GM18507 (cell line): Measurements from ENCODE around the gene CCDC80.
"Not testable (repeated sequence)": the region's sequence is repeated elsewhere in the genome, so short reads cannot be mapped to it uniquely, and the experiment has no call there.

ENCODE experiments used
- DNase-seq: peaks from one replicate; pipeline ENCODE4 v3.0.0; 2011; ENCODE audit warnings: low read depth; ENCODE audit not compliant: insufficient read length; ENCODE audit errors: extremely low spot score
- FAIRE-seq: peaks from 2 replicates; lab custom pipeline; 2011; peaks lifted over from hg19 to GRCh38; lab: Jason Lieb, UNC

Gene CCDC80

GRCh38 chr3:112670824-112671223 lies 29.9 kb upstream of the CCDC80 start:
- FAIRE-seq, result no peak
- no peak for DNase-seq

- no peak for FAIRE-seq
Measured at GRCh38 chr3:112667599-112667998, 26.7 kb upstream of the CCDC80 start.

GRCh38 chr3:112665009-112665408 lies 24.1 kb upstream of the CCDC80 start:
- not testable (repeated sequence) for DNase-seq, FAIRE-seq

More at GRCh38 chr3:112667599-112667998, 26.7 kb upstream of the CCDC80 start:
- no peak for DNase-seq

- no peak for DNase-seq
- no peak for FAIRE-seq
Measured at GRCh38 chr3:112656043-112656442, 15.1 kb upstream of the CCDC80 start.

- no peak for DNase-seq
- no peak for FAIRE-seq
Measured at GRCh38 chr3:112654979-112655378, 14.0 kb upstream of the CCDC80 start.

DNA sequence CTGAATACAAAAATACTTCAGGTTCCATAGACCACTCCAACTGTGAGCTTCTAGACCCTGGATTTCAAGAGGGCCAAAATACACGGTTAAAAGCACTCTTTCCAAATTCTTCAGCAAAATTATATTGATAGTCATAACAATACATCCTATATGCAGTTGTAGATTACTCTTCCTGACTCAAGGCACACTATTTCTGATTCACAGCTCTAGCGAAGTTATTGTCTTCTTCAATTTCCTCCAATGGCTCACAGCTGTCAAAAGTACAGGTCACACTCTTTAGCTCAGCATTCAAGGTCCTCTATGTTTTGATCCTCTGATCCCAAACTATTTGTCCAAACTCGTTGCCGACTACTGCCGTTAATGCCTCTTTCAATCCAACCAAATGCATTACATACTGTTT lies 13.5 kb upstream of the CCDC80 start:
- FAIRE-seq, result no peak
- no peak for DNase-seq

DNA sequence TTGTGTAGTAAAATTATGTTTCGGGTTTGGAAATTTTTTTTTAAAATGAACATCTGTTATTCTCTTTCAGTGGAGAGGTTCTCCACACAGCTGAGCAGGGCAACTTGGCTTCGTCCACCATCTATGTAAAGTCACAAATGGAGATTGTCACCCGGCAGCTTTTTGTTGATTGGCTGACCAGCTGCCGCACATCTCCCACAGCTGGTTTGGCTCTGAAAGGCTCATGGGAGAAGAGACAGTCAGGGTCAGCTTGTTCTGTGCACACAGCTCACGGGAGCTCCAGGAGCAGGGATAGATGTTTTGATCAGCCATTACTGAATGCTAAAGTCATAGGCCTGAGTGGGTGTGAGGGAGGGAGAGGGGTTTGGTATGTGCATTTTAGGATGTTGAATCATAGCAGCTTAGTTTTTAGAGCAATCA lies 12.9 kb upstream of the CCDC80 start:
- FAIRE-seq (no peak), DNase-seq (no peak)

DNA sequence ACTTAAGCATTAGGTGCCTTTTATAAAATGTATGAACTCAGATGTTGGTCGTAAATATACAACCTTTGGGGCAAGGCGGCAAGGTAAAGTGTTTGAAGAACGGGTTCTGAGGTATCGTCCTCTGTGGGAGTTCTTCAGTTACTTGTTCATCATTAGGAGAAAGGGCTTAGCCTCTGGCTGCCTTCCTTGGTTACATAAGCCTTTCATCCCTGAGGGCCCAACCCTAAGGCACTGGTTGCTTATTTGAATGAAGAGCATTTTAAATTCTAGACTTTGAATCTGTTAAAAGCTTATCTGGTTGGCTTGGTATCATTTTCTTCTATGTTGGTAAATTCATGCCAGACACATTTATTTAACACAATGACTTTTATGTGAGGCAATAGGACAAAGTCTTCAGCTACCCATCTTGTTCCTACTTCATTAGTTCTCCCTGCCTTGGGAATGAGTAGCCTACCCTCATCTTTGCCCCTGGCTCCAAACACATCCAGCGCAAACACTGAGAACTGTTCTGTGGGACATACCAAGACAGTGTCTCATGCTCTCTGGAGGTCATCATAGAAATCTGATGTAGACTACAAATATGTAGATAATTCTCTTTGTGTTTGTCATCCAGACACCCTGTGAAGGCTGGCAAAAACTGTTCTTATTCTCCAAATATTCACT lies 12.4 kb upstream of the CCDC80 start:
- no peak for FAIRE-seq
- DNase-seq, result no peak

- no peak for FAIRE-seq
- DNase-seq, result no peak
Measured at GRCh38 chr3:112651516-112651915, 10.6 kb upstream of the CCDC80 start.

DNA sequence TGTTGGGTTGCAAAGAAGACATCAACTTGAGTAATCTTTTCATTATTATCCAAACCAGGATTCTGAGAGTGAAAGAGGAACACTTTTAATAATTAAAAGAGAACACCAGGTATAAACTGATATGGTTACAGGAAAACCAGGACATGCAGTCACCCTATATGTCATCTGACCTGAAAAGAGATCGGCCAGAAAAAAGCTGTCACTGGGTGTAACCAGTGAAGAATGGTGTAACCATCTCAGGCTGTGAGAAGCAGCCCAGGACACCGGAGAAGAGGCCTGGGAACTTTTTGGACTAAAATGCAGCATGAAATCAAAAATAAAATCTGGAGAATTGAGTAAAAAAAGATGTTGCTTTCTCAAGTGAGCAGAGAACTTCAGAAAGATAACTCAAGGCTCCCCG lies 10.1 kb upstream of the CCDC80 start:
- DNase-seq (no peak), FAIRE-seq (no peak)

GRCh38 chr3:112650482-112650881 lies 9.5 kb upstream of the CCDC80 start:
- no peak for FAIRE-seq
- no peak for DNase-seq

DNA sequence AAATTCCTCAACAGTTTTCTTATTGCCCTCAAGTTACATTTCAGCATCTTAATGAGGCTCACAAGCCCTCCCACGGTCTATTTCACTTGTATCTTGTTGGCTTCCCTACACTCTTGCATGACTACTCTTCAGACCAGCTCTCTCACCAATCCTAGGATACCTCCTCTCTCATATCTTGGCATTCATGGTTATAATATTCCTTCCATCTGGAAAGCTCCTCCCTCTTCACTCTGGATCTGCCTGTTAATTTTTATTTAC lies 8.5 kb upstream of the CCDC80 start:
- FAIRE-seq, result no peak
- no peak for DNase-seq

DNA sequence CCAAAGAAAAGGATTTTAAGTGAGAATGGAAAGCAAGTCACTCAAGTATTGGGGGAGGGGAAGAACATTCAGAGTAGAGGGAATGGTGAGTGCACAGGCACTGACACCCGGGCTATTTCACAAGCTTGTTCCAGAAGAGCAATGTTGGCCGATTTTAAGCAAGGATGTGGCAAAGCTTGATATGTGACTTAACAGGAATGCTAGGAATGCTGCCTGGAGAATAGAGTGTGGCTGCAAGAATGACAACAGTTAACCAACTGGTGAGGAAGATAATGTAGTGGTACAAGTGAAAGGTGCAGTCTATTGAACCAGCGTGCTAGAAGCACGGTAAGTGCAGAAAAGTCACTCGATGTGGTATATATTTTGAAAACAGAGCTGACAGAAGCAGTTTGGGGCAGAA lies 6.2 kb upstream of the CCDC80 start:
- no peak for DNase-seq

DNA sequence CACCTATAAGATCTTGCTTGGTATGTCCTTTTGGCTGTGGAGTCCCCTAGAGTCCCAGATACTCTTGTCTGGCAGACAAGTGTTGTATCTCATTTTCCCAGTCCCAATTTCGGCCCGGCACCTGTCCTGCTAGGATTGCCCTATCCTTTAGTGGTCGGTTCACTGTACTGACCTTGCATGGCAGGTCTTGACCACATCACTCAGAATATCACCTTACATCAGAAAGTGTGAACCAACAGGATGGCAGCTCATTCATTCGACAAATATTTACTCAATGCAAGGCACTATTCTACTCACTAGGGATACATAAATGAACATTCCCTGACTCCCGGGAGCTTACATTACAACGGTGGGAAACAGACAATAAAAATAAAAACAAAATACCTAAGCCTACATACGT lies 5.7 kb upstream of the CCDC80 start:
- FAIRE-seq (no peak), DNase-seq (no peak)

More for the DNA sequence above, 6.2 kb upstream of the CCDC80 start:
- no peak for FAIRE-seq

GRCh38 chr3:112644453-112644852 lies 3.5 kb upstream of the CCDC80 start:
- FAIRE-seq (no peak), DNase-seq (no peak)

- FAIRE-seq, result no peak
- no peak for DNase-seq
Measured at GRCh38 chr3:112643621-112644240, 2.8 kb upstream of the CCDC80 start.

DNA sequence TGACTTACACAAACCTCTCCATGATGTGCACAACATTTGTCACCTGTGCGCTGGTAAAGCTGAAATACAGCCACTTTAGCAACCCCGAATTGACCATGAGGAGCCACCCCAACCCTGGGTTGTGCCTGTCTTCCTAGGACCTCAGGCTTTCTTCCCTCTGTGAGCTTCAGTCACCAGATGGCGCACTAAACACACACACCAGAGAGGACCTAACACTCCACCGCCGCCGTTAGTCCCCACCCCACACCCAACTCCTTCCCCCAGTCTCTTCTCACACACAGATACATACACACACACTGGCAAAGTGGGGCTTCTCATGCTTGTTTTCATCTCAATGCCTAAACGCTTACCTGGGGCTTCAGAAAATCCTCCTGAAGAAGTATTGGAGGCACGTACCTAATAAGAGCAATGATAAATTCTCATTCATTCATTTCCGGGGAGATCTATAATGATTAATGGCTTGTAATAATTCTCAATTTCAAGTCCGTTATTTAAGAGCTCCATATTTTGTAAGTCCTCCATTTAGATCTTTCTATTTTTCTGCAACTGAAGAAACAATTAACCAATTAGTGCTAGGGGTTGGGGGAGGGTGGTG lies 2.1 kb upstream of the CCDC80 start:
- FAIRE-seq (peak; percentile 85), DNase-seq (peak; percentile 64)

DNA sequence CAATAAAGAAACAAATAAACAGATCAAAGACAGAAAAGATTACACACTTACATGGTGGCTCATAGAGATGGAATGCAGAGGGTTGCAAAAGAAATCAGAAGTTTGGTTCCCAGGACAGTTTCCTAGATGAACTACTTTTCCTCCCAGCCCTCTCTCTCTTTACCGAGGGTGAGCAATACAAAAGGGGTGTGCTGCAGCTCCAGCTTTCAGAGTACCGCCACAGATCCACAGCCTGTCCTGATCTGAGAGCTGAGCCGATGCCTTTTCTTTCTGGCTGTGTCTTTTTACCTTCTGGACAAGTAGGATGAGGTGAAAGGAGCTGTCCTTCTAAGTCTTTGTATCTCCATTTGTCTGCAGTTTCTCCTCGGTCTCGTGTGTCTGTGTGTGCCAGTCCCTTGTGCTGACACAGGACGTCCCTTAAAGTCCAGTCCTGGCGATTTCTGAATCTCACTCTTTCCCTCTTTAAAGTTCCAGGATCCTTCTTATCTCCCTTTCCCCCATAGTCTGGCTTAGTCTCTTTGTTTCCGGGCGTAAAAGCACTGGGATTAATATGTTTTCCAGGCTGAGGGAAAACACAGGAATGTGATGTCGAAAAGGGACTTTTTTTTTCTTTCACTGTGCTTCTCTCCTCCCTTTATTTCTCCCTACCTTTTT lies 540 bp downstream of the CCDC80 start:
- FAIRE-seq, result no peak
- no peak for DNase-seq

- DNase-seq (no peak), FAIRE-seq (no peak)
Measured at GRCh38 chr3:112639455-112640225, 1.3 kb downstream of the CCDC80 start.
